Smooth muscle cell (in vitro differentiated cells): ENCODE measurements around the gene RASGRP2. TPM values are rescaled to one million over a fixed set of nuclear protein-coding genes. Genes with fewer than 3 reads are reported as not detected.

Experiments used
- DNase-seq: peaks from one replicate; lab custom pipeline; 2025; ENCODE audit not compliant: unreplicated experiment; lab: John Stamatoyannopoulos, UW
- H2AFZ ChIP-seq: fragments of 200-600 bp; sonication (generic); 2 replicates; pipeline ENCODE4 v1.6.0; 2016; ENCODE audit warnings: antibody characterized with exemption, low read depth, mild to moderate bottlenecking
- H3F3A ChIP-seq: fragments of 200-600 bp; sonication (generic); 2 replicates; pipeline ENCODE4 v1.6.0; 2017; ENCODE audit warnings: antibody characterized with exemption, low read depth
- H3K27ac ChIP-seq: fragments of 200-600 bp; sonication (generic); 2 replicates; pipeline ENCODE4 v1.5.1; 2016; ENCODE audit warnings: low read depth, mild to moderate bottlenecking
- H3K27me3 ChIP-seq: fragments of 200-600 bp; sonication (generic); 2 replicates; pipeline ENCODE4 v1.6.1; 2016; ENCODE audit warnings: low read depth, mild to moderate bottlenecking
- H3K36me3 ChIP-seq: fragments of 200-600 bp; sonication (generic); 2 replicates; pipeline ENCODE4 v1.5.1; 2016; ENCODE audit warnings: low read depth
- H3K4me1 ChIP-seq: fragments of 200-600 bp; sonication (generic); 2 replicates; pipeline ENCODE4 v1.5.1; 2016; ENCODE audit warnings: low read depth
- H3K4me2 ChIP-seq: fragments of 200-600 bp; sonication (generic); 2 replicates; pipeline ENCODE4 v1.6.0; 2016; ENCODE audit warnings: mild to moderate bottlenecking
- H3K4me3 ChIP-seq: fragments of 200-600 bp; sonication (generic); 2 replicates; pipeline ENCODE4 v1.5.1; 2016; ENCODE audit warnings: mild to moderate bottlenecking
- H3K79me2 ChIP-seq: fragments of 200-600 bp; sonication (generic); 2 replicates; pipeline ENCODE4 v1.6.0; 2016; ENCODE audit warnings: low read depth, mild to moderate bottlenecking
- H3K9ac ChIP-seq: fragments of 200-600 bp; sonication (generic); 2 replicates; pipeline ENCODE4 v1.6.0; 2016; ENCODE audit warnings: low read depth
- H3K9me3 ChIP-seq: fragments of 200-600 bp; sonication (generic); replicated peaks from 2 replicates; pipeline ENCODE4 v1.5.1; 2016; ENCODE audit warnings: low read depth
- H4K20me1 ChIP-seq: fragments of 200-600 bp; sonication (generic); 2 replicates; pipeline ENCODE4 v1.6.0; 2016; ENCODE audit warnings: low read depth
- WGBS: methylation state at CpG from one replicate; pipeline ENCODE4 v1.1.7; 2016; ENCODE audit warnings: low lambda C conversion rate; 5-methylcytosine and 5-hydroxymethylcytosine counted together
- polyA plus RNA-seq: library from polyadenylated mRNA; unstranded; fragments of >200 nt; fragmentation: Nextera tagmentation; extraction: Ambion mirVana; gene quantifications from 2 replicates; pipeline ENCODE4 v1.2.1, GENCODE V29; 2016
- total RNA-seq: library from RNA; depleted of rRNA; stranded (reverse); fragments of >200 nt; gene quantifications from 2 replicates; pipeline ENCODE4 v1.2.3, GENCODE V29; 2014
- TF ChIP-seq, protein P1 (sequence below): fragments of 200-600 bp; sonication (generic); IDR thresholded peaks from 2 replicates; pipeline ENCODE4 v1.5.1; 2017; ENCODE audit warnings: borderline replicate concordance, mild to moderate bottlenecking, antibody characterized with exemption; ENCODE audit not compliant: insufficient read depth, poor library complexity, severe bottlenecking

Gene RASGRP2
- total and polyA plus RNA-seq, 2 experiments from 2014 or later: 0.78 to 2.9 TPM

DNA sequence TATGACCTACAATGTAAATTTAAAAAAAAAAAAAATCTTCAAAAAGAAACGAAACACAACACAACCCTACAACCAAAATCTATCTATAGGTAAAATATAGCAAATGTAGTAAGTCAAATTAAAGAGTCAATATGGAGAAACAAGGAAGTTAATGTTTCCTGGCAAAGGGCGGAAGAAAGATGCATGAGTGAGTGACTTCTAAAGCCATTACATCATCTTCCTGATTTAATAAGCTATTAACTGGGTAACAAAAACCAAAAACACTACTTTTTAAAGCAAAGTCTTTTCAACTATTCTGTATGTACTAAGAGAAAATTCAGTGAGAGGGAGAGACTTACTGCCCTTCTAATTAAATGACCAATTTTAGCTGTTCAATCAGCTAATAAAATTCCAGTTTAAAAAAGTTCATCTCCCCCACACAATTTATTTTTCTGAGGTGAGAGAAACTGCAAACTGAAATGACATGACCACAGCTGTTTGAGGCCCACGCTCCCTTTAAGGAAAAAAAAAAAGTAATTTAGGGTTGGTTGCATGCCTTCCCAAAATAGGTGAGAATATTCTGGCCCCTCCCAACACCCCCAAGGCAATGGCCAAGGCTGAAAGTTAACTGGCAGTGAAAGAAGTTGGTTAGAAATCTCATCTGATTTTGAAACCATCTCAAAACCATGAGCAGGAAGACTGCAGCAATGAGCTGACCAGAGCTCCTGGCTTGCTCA lies 28.5 kb upstream of the RASGRP2 start:
- TF ChIP-seq, protein P1, sequence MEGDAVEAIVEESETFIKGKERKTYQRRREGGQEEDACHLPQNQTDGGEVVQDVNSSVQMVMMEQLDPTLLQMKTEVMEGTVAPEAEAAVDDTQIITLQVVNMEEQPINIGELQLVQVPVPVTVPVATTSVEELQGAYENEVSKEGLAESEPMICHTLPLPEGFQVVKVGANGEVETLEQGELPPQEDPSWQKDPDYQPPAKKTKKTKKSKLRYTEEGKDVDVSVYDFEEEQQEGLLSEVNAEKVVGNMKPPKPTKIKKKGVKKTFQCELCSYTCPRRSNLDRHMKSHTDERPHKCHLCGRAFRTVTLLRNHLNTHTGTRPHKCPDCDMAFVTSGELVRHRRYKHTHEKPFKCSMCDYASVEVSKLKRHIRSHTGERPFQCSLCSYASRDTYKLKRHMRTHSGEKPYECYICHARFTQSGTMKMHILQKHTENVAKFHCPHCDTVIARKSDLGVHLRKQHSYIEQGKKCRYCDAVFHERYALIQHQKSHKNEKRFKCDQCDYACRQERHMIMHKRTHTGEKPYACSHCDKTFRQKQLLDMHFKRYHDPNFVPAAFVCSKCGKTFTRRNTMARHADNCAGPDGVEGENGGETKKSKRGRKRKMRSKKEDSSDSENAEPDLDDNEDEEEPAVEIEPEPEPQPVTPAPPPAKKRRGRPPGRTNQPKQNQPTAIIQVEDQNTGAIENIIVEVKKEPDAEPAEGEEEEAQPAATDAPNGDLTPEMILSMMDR: no peak
- DNase-seq: no peak
- H4K20me1 ChIP-seq: peaks cover 100% of the 10 kb centered on the region

DNA sequence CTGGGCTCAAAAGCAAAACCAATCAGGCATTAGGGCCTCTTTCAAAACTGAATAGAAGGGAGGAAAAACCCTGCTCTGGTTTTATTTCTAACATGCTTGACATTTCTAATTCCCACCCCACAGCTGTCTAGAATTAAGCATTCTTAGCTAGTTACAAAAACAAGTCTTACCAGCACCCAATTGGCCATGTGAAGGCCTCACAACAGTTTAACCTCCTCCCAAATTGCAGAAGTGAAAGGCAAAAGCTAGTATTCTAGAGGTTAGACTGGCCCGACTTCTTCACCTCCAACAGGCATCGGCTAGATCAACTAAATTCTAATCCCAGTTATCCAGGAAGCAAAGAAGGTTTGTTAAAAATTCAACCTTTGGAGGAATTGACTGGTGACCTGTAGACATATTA lies 27.9 kb upstream of the RASGRP2 start:
- Histone ChIP-seq H3K4me1 (peaks cover 13% of the 10 kb centered on the region), H2AFZ (no peak overlapping the region), H3F3A (peaks cover 68% of the 10 kb centered on the region), H3K9ac (no peak overlapping the region), H3K79me2 (peaks cover 70% of the 10 kb centered on the region), H3K27me3 (no peaks in the 10 kb centered on the region), H3K4me3 (no peak overlapping the region), H3K27ac (no peak overlapping the region), H3K9me3 (no peaks in the 10 kb centered on the region), H4K20me1 (peaks cover 100% of the 10 kb centered on the region), H3K36me3 (peaks cover 43% of the 10 kb centered on the region), H3K4me2 (no peak overlapping the region)
- no peak for DNase-seq
- 94% methylated on average over 2 of the region's 2 CpGs for WGBS
- TF ChIP-seq, protein P1: no peak

More for the DNA sequence above, 28.5 kb upstream of the RASGRP2 start:
- no peak overlapping the region for H2AFZ ChIP-seq
- no peaks in the 10 kb centered on the region for H3K27me3 ChIP-seq
- H3K4me2 ChIP-seq: no peak overlapping the region
- H3K27ac ChIP-seq: no peak overlapping the region
- no peak overlapping the region for H3K4me3 ChIP-seq
- H3K4me1 ChIP-seq: peaks cover 16% of the 10 kb centered on the region
- peaks cover 43% of the 10 kb centered on the region for H3K36me3 ChIP-seq
- WGBS: 87% methylated on average over 3 of the region's 3 CpGs
- peaks cover 71% of the 10 kb centered on the region for H3K79me2 ChIP-seq
- no peaks in the 10 kb centered on the region for H3K9me3 ChIP-seq
- H3K9ac ChIP-seq: no peak overlapping the region
- peaks cover 68% of the 10 kb centered on the region for H3F3A ChIP-seq

DNA sequence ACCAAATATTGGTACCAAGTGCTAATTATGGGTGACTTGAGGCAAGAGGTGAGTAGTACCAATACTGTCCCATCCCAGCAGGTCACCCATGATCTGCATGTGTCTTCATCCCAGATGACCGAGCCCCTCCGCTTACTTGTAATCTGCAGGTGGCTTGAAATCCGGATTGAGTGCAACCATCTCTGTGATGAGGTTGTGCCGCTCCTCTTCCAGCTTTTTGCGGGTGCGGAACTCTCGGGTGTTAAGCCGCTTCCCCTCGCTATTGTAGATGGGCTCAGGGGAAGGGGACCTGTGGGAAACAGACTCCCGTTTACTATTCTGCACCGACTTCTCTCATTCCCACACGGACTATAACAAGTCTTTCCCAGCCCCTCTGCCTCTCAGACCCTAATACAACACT lies 26.2 kb upstream of the RASGRP2 start:
- WGBS: 97% methylated on average over 12 of the region's 12 CpGs
- peaks cover 100% of the 10 kb centered on the region for H4K20me1 ChIP-seq

More for the DNA sequence above, 26.2 kb upstream of the RASGRP2 start:
- H3K79me2 ChIP-seq: peaks cover 53% of the 10 kb centered on the region
- no peaks in the 10 kb centered on the region for H3K27me3 ChIP-seq
- H3K9me3 ChIP-seq: no peaks in the 10 kb centered on the region
- H3K4me2 ChIP-seq: no peak overlapping the region
- no peak overlapping the region for H3K9ac ChIP-seq
- no peak for DNase-seq
- no peaks in the 10 kb centered on the region for H3K4me1 ChIP-seq
- H3K27ac ChIP-seq: no peak overlapping the region
- H2AFZ ChIP-seq: no peak overlapping the region
- H3K36me3 ChIP-seq: peaks cover 29% of the 10 kb centered on the region
- peaks cover 68% of the 10 kb centered on the region for H3F3A ChIP-seq
- no peak overlapping the region for H3K4me3 ChIP-seq
- TF ChIP-seq, protein P1: no peak
